GM12891 (cell line): ENCODE data around the gene KLK8.

Experiments
- DNase-seq: peaks from one replicate; pipeline ENCODE4 v3.0.0; 2011; ENCODE audit warnings: low spot score; ENCODE audit not compliant: insufficient read length
- FAIRE-seq: peaks from 2 replicates; lab custom pipeline; 2011; peaks lifted over from hg19 to GRCh38; lab: Jason Lieb, UNC
- PAX5 ChIP-seq: IDR thresholded peaks from 2 replicates; pipeline ENCODE4 v1.6.1; 2011; ENCODE audit warnings: low read length, moderate library complexity, mild to moderate bottlenecking; ENCODE audit not compliant: insufficient read depth, severe bottlenecking
- POLR2A ChIP-seq: IDR thresholded peaks from 2 replicates; pipeline ENCODE4 v1.6.1; 2011; ENCODE audit warnings: low read depth, low read length, control low read depth
- POLR2AphosphoS5 ChIP-seq: IDR thresholded peaks from 2 replicates; pipeline ENCODE4 v1.6.1; 2011; ENCODE audit warnings: low read depth, low read length, control low read depth
- POU2F2 ChIP-seq: IDR thresholded peaks from 2 replicates; pipeline ENCODE4 v1.6.1; 2011; ENCODE audit warnings: low read depth, mild to moderate bottlenecking, control low read depth, low read length, moderate library complexity
- SPI1 ChIP-seq: IDR thresholded peaks from 2 replicates; pipeline ENCODE4 v1.6.1; 2011; ENCODE audit warnings: low read depth, low read length, control low read depth
- TAF1 ChIP-seq: IDR thresholded peaks from 2 replicates; pipeline ENCODE4 v1.6.1; 2011; ENCODE audit warnings: low read depth, low read length, control low read depth

KLK8 gene

GRCh38 chr19:51009061-51009891 lies 7.9 kb upstream of the KLK8 start:
- FAIRE-seq, result no peak
- DNase-seq, result no peak
- TF ChIP-seq POU2F2 (no peak), SPI1 (no peak), PAX5 (no peak), POLR2AphosphoS5 (no peak), POLR2A (no peak), TAF1 (no peak)

GRCh38 chr19:51007488-51007887 lies 6.1 kb upstream of the KLK8 start:
- FAIRE-seq, result no peak
- no peak for TF ChIP-seq POLR2AphosphoS5
- TF ChIP-seq POLR2A, result no peak
- TF ChIP-seq TAF1, result no peak
- TF ChIP-seq POU2F2, result no peak
- no peak for DNase-seq

- FAIRE-seq, result no peak
- DNase-seq, result no peak
- TF ChIP-seq PAX5 (no peak), POLR2AphosphoS5 (no peak), POLR2A (no peak)
Measured at GRCh38 chr19:51006406-51006805, 5.0 kb upstream of the KLK8 start.

- DNase-seq, result no peak
- no peak for FAIRE-seq
- TF ChIP-seq POLR2A (no peak), TAF1 (no peak), POLR2AphosphoS5 (no peak), SPI1 (no peak), POU2F2 (no peak)
Measured at GRCh38 chr19:51005248-51005647, 3.8 kb upstream of the KLK8 start.

- DNase-seq, result no peak
- FAIRE-seq, result no peak
- no peak for TF ChIP-seq SPI1
- no peak for TF ChIP-seq POU2F2
- TF ChIP-seq POLR2AphosphoS5, result no peak
- no peak for TF ChIP-seq POLR2A
Measured at GRCh38 chr19:51003316-51003715, 1.9 kb upstream of the KLK8 start.

- no peak for FAIRE-seq
- no peak for DNase-seq
- no peak for TF ChIP-seq POLR2A
- TF ChIP-seq TAF1, result no peak
- TF ChIP-seq POU2F2, result no peak
- no peak for TF ChIP-seq PAX5
- TF ChIP-seq POLR2AphosphoS5, result no peak
- no peak for TF ChIP-seq SPI1
Measured at GRCh38 chr19:51002542-51003311, 1.3 kb upstream of the KLK8 start.

GRCh38 chr19:51002089-51002532 lies 707 bp upstream of the KLK8 start:
- no peak for DNase-seq
- TF ChIP-seq PAX5, result no peak
- TF ChIP-seq POLR2AphosphoS5, result no peak
- no peak for TF ChIP-seq TAF1
- TF ChIP-seq POU2F2, result no peak
- FAIRE-seq, result no peak

GRCh38 chr19:51000981-51001380 lies 423 bp downstream of the KLK8 start:
- DNase-seq (no peak), FAIRE-seq (no peak)
- TF ChIP-seq SPI1 (no peak), POU2F2 (no peak), POLR2A (no peak), TAF1 (no peak), POLR2AphosphoS5 (no peak), PAX5 (no peak)

- TF ChIP-seq POLR2A (no peak), TAF1 (no peak), SPI1 (no peak), POLR2AphosphoS5 (no peak), POU2F2 (no peak), PAX5 (no peak)
- FAIRE-seq (no peak), DNase-seq (no peak)
Measured at GRCh38 chr19:51000426-51000825, 978 bp downstream of the KLK8 start.

GRCh38 chr19:50998686-50999085 lies 2.7 kb downstream of the KLK8 start:
- no peak for FAIRE-seq
- no peak for TF ChIP-seq TAF1
- TF ChIP-seq PAX5, result no peak
- TF ChIP-seq POU2F2, result no peak
- no peak for TF ChIP-seq POLR2AphosphoS5
- TF ChIP-seq SPI1, result no peak
- no peak for TF ChIP-seq POLR2A
- DNase-seq, result no peak

- FAIRE-seq, result no peak
- TF ChIP-seq POU2F2 (no peak), PAX5 (no peak), POLR2A (no peak), POLR2AphosphoS5 (no peak), TAF1 (no peak)
- DNase-seq, result no peak
Measured at GRCh38 chr19:50998061-50998460, 3.3 kb downstream of the KLK8 start.
